ENCODE measurements around the gene ZFYVE9. TPM values are rescaled to one million over a fixed set of nuclear protein-coding genes. Genes with fewer than 3 reads are reported as not detected.

ZFYVE9 gene
- total and polyA plus RNA-seq, 9 of the 15 experiments (the other 6 are each of a cell fraction or from before 2014, with no cell fraction given), result 0.52 to 14.4 (median 8.9) TPM

GRCh38 chr1:52142220-52143183, 613 bp downstream of the ZFYVE9 start (continued):
- TF ChIP-seq NR2C1 (IDR thresholded peaks at IDR 0.05), result no peak
- no peak for TF ChIP-seq NR2C1 (tag; IDR thresholded peaks at IDR 0.05)
- TF ChIP-seq ATF1 (CRISPR knock-in tag; IDR thresholded peaks at IDR 0.05), result no peak
- TF ChIP-seq ATF1 (tag; IDR thresholded peaks at IDR 0.05), result 0 out of 2 replicates have a peak, but pooled peaks have one; percentile 28
- peak; percentile 24; the same call in 1 of the 2 replicates for TF ChIP-seq ZC3H4 (CRISPR knock-in tag; IDR thresholded peaks at IDR 0.05; ENCODE audit: borderline replicate concordance)
- no peak for TF ChIP-seq TRIM25 (IDR thresholded peaks at IDR 0.05; ENCODE audit: borderline replicate concordance)
- peak; percentile 31; the same call in 1 of the 2 replicates for TF ChIP-seq TFAP4 (CRISPR knock-in tag; IDR thresholded peaks at IDR 0.05; ENCODE audit: borderline replicate concordance)
- TF ChIP-seq NFIC (IDR thresholded peaks at IDR 0.05), result peak; percentile 46; the same call in 1 of the 2 replicates
- 0 out of 2 replicates have a peak, but pooled peaks have one; percentile 21 for TF ChIP-seq TOE1 (IDR thresholded peaks at IDR 0.05; ENCODE audit: borderline replicate concordance)
- no peak for TF ChIP-seq TOE1 (CRISPR knock-in tag; IDR thresholded peaks at IDR 0.05; ENCODE audit: borderline replicate concordance, low read depth)
- no peak for TF ChIP-seq ETV6 (IDR thresholded peaks at IDR 0.05; ENCODE audit: borderline replicate concordance in 1 of 2, low read depth in 2 of 2, low read length in 1 of 2)
- 0 out of 2 replicates have a peak, but pooled peaks have one; percentile 21 for TF ChIP-seq ETV6 (CRISPR knock-in tag; IDR thresholded peaks at IDR 0.05; ENCODE audit: borderline replicate concordance)
- TF ChIP-seq XRCC4 (IDR thresholded peaks at IDR 0.05; ENCODE audit: extremely low read depth, insufficient read depth, insufficient read length), result no peak
- no peak for TF ChIP-seq LCOR (CRISPR knock-in tag; IDR thresholded peaks at IDR 0.05)
- TF ChIP-seq CTCFL (IDR thresholded peaks at IDR 0.05; ENCODE audit: borderline replicate concordance, insufficient read depth, low read depth, low read length, poor library complexity, severe bottlenecking), result peak; percentile 40
- TF ChIP-seq NR2C2 (CRISPR knock-in tag; IDR thresholded peaks at IDR 0.05), result 0 out of 2 replicates have a peak, but pooled peaks have one; percentile 57
- TF ChIP-seq NR2C2 (tag; IDR thresholded peaks at IDR 0.05), result no peak
- TF ChIP-seq FOXJ2 (tag; IDR thresholded peaks at IDR 0.05), result no peak
- 0 out of 4 replicates have a peak, but pooled peaks of 1 of the 2 experiments have one; percentile 41 for TF ChIP-seq HDAC1 (IDR thresholded peaks at IDR 0.05)
- 0 out of 2 replicates have a peak, but pooled peaks have one; percentile 70 for TF ChIP-seq CXXC5 (CRISPR knock-in tag; IDR thresholded peaks at IDR 0.05)
- TF ChIP-seq MYBL2 (IDR thresholded peaks at IDR 0.05; ENCODE audit: low read depth), result no peak
- TF ChIP-seq MYBL2 (CRISPR knock-in tag; IDR thresholded peaks at IDR 0.05; ENCODE audit: borderline replicate concordance), result no peak
- TF ChIP-seq TEAD1 (CRISPR knock-in tag; IDR thresholded peaks at IDR 0.05), result peak in 1 of 2 experiments; percentile 77; a peak in 2 of 4 replicates

Measured in K562 (cell line).